NCI-H2227 treated with DMSO at 0.1 percent for 48 hours (cell line): Measurements from ENCODE around the gene SF3B3.

Experiments used
- DNase-seq: peaks from one replicate; lab custom pipeline; 2025; lab: John Stamatoyannopoulos, UW

SF3B3 gene

DNA sequence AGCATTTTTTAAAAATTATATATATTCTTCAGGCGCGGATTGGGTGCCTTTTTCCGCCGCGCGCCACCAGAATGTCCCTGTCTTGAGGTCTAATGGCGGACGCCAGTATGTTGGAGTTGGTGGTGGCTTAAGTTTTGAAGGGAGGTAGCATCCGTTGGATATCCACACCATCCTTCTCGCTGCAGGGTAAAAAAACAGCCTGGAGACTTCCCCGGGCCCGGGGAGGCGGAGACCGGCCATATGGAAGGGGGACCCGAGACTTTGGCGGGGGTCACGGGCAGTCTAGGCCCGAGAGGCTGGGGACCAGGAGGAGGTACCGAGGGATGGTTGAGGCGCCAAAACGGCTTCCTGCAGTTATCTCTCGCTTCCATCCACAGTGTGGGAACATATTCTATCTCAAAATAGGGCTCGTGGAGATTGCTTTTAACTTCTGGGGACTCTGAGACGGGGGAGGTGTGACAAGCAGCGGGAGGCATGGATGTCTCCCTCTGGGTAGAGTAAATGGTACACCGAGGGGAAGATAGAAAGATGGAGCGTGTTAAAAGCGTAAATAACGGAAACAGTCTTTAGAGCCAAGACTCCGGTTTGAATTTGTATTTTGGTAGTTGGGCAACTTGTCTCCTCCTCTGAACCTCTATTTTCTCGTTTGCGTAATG lies at the start of gene SF3B3:
TSS of gene SF3B3 (plus strand) at position 74 of the 656 bp plus-strand sequence. CDS start 2,841 bp downstream, outside the sequence.
- no peak for DNase-seq

DNA sequence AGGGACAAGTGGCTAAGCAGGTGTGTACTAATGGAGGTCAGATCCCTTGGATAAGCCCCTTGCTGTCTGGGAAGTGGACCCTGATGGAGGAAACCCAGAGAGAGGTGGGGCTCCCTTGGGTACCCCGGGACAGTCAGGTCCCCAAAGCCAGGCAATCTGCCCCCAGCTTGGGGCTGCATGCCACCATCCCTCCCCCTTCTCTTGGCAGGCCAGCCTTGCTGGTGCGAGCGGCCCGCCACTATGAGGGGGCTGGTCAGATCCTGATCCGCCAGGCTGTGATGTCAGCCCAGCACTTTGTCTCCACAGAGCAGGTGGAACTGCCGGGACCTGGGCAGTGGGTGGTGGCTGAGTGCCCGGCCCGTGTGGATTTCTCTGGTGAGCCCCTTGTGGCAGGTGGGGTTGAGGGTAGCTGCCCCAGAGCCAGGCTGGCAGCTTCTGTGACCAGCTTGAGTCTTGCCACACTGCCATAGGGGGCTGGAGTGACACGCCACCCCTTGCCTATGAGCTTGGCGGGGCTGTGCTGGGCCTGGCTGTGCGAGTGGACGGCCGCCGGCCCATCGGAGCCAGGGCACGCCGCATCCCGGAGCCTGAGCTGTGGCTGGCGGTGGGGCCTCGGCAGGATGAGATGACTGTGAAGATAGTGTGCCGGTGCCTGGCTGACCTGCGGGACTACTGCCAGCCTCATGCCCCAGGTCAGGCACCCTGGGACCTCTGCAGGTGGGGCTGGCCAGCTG lies 49.1 kb upstream of the SF3B3 start:
- no peak for DNase-seq

DNA sequence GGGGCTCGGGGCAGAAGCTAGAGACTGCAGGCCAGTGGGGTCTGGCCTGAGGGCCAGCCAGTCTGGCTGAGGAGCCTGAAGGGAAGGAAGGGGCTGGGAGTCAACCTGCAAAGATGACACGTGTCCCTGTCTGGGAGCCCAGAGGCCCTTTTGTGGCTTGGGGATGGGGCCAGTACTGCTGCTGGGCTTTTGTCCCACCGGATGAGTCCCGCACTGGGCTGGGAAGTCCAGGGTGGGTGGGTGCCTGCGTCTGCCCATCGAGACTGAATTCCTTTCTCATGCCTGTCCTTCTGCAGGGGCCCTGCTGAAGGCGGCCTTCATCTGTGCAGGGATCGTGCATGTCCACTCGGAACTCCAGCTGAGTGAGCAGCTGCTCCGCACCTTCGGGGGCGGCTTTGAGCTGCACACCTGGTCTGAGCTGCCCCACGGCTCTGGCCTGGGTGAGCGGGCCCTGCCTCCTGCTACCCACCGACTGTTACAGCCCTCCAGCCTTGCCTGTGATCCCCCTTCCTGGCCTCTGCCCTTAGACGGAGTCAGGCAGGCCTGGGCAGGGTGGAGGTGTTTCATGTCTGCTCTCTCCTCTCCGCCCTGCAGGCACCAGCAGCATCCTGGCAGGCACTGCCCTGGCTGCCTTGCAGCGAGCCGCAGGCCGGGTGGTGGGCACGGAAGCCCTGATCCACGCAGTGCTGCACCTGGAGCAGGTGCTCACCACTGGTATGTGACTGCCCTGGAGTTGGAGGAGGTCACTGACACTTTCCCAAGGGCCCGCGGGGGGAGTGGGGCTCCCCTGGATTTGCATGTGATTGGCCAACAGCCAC lies 48.4 kb upstream of the SF3B3 start:
- no peak for DNase-seq

DNA sequence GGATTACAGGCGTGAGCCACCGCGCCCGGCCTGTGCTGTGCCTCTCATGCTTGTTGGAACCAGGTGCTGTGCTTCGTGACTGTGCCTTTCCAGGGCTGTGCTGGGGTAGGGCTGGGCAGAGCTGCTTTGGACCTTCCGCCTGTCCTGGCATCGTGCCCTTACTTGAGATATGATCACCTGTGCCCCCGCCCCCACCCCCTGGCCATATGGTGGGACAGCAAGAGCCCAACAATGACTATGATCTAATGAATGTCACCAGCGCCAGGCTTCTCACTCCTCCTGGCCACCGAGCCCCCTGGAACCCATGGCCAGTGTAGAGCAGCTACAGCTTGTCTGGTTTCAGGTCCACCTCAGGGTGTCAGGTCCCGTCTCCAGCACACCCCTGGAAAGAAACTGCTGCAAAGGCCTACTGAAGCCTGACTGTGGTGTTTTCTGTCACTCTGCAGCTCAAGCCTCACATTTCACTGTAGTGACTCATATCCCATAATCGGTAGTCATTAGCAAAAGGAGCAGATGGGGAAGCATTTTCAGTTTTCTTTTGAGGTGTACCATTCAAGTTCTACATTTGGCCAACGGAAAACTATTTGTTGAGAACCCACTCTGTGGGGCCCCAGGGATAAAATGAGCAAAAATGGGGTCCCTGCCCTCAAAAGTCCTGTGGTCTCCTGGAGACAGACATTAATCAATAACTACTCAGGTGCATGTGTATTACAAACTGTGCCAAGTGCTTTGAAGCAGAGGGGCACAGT lies 47.2 kb upstream of the SF3B3 start:
- DNase-seq, result no peak

DNA sequence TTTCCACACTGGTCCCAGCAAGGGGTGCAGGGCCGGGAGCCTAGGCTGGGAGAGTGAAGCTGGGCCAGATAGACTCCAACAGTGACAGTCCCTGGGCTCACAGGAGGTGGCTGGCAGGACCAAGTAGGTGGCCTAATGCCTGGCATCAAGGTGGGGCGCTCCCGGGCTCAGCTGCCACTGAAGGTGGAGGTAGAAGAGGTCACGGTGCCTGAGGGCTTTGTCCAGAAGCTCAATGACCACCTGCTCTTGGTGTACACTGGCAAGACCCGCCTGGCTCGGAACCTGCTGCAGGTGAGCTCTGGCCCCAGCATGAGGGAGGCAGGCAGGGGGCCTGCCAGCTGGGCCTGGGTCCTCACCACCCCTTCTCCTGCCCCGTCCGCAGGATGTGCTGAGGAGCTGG lies 45.4 kb upstream of the SF3B3 start:
- DNase-seq, result no peak

DNA sequence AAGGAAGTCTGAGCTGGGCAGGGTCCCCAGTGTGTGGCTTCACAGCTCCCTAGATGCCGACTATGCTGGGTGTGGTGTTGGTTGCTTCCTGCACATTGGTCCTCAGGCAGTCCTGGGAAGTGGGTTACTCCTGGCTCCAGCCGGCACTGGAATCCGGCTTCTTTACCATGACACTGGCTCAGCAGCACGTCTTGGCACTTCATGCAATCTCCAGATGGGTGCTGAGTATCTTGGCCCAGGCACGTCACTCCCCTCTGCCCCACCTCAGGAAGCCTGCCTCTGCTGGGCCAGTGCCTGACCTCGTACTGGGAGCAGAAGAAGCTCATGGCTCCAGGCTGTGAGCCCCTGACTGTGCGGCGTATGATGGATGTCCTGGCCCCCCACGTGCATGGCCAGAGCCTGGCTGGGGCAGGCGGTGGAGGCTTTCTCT lies 44.7 kb upstream of the SF3B3 start:
- DNase-seq, result no peak

DNA sequence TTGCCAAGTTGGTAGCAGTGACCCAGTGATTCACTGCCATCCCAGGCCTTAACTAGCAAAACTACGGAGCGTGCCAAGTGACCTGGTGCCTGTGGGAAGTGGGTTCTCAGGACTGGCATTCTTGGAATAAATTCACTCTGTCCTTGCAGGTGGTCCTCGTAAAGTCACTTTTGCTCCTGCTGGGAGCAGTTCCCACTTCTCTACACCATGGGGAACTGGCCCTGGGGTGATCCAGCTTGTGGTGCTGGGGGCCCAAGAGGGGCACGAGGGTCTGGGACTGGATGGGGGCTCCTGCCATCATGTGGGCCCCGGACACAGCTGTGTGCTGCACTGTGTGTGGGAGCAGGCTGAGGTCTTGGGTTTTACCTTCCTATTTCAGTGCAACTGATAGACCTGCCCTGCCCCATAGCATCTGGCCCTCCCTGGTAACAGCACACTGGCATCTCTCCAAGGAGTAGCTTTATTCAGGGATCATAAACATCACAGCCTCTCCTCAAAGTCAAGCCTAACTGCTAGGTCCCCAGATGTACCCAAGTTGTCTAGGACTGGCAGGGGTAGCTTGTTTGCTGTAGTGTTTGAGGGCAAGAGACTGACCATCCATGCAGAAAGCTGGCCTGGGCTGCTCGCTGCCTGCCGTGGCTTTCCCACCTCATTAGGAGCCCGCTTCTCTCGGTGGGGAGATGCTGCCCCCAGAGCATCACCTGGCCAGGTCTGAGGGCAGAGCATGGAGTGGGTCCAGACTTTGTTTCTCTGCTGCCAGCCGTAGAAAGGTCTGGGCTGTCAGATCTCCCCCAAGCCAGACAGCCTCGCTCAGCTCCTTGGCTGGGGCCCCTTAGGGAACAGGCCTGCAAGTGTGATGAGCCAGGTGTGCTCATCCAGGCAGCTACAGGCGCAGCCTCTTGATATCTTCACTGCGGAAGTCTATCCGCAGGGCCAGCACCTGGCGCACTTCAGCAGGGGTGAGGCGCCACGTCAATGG lies 43.2 kb upstream of the SF3B3 start:
- no peak for DNase-seq

DNA sequence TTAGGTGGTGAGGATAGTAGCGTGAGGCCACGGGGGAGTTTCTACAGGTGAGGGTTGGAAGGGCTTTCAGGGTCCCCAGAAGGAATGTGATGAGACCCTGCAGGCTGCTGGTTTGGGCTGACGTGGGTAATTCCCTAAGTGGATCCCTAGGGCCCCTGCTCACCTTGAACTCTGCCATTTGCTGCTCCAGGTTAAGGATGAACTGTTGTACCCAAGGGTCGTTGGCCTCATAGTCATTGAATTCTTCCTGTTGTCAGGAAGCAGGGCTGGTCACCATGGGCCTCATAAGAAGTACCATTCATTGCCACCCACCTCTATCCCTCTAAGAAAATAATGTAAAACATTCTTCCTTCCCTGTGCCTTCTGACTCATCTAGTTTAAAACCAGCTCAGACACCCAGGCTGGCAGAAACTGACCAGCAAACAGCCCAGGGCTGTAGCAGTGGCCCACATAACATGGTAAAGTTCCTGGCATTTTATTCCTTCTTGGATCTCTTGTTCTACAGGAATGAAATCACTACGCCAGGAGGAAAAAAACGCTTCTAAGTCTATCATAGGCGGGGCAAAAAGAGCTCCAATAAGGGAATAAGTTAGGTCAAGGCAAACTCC lies 41.6 kb upstream of the SF3B3 start:
- DNase-seq, result no peak

DNA sequence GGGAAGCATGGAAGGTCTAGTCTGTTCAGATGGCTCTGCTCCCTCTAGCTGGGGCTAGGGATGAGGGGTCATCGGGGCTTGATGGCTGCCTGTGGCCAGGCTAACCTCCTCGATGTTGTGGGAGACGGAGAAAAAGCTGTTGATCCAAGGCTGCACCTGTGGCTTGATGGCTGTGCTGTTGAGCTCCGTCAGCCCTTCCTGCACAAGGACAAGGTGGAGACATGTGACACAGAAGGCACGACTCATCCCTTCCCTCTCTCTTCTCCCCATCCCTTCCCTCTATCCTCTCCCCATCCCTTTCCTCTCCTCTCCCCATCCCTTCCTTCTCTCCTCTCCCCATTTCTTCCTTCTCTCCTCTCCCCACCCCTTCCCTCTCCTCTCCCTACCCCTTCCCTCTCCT lies 41.0 kb upstream of the SF3B3 start:
- no peak for DNase-seq

DNA sequence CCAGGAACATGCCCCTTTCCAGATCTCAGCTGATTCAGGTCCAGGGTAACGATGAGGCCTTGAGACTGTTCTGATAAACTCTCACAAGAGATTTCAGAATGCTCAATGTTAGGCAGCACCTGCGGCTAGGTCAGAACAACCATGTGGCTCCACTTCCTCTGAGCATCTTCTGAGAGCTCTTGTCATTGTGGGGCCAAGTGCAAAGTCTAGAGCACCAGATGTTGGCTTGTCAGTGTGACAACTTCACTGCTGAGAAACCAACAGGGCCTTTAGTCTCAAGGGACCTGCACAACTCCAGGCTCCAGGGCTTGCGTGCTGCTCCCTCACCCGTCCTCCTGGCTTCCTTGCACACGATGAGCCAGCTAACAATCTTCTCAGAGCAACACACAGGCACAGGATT lies 40.2 kb upstream of the SF3B3 start:
- DNase-seq, result no peak

DNA sequence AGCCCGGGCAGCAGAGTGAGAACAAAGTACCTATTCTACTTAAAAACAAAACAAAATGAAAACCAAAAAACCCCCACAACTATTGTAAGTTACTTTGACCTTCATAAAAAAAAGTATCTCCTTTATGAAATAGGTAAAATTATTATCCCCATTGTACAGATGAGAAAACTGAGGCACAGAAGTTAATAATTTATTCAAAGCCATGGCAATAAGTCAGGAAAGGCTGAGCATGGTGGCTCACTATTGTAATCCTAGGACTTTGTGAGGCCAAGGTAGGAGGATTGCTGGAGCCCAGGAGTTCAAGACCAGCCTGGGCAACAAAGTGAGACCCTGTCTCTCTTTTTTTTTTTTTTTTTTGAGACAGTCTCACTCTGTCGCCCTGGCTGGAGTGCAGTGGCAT lies 38.7 kb upstream of the SF3B3 start:
- DNase-seq, result no peak

DNA sequence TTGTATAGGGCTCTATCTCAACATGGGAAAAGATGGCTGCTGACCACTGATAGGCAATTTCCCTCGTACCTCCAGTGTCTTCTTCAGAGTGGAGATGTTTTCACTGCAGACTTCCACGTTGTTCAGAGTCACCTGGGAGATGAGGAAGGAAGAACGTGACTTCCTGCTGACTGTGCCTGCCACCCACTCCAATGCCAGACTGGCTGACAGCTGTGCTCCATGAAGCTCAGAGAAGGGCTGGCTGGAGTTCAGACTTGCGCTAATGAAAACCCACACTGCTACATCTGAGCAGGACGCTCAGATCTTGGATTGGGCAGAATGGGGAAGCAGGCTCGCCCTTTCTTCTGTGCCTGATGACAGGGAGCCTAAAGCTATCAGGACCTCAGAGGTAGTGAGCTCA lies 33.4 kb upstream of the SF3B3 start:
- DNase-seq, result no peak

DNA sequence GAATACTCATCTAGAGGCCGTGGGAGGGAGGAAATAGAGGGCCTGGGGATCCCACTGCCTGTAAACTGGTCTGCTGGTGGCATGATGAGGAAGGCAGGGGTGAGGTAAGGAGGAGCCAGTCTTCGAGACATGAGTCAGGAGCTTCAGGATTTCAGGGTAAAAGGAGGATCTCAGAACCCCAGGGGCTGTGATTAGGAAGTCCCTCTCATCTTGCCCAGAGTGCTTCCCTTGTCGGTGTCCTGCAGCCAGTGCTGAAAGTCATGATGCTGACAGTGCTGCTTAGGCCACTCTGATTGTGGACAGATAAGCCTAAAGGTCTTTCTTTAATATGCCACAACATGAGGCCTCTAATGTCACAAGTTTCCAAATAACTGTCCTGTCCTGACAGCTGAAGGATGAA lies 29.8 kb upstream of the SF3B3 start:
- DNase-seq, result no peak

DNA sequence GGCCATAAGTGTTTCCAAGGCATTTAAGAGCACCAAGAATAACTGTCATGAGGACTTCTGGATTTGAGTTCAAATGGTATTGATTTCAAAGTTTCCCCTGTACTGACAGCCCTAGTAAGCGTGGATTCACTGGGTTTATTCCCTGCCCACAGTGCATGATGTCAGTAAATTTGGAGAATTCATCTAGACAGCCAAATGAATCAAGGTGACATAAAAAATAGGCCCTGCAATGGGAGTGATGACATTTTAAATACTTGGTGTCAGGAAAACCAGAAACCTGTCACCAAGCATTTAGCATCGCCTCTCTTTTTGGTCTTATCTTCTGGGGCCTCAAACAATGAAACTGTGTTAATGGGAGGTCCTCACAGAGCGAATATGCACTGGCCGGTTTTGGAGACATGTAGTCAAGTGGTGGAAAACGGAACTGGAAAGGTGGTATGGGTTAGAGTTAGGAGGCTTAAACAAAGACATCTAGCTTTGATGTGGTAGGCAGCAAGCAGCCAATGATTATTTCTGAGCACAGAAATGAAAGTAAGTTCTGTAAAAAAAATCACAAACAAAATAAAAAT lies 29.3 kb upstream of the SF3B3 start:
- no peak for DNase-seq

DNA sequence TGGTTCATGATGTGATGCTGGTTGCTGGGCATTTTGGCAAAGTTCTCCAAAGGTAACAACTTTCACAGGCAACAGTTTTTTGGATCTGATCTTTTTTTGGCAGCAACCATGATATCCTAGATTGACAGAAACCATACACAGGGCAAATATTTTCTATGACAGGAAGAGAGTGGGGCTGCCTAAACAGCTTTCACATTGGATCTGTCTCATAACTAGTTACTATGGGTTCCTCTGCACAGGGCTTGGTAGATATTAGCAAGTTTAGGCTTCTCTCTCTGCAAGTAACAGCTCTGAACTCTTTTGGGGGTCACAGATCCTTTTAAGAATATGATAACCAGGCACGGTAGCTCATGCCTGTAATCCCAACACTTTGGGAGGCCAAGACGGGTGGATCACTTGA lies 28.8 kb upstream of the SF3B3 start:
- DNase-seq, result no peak

DNA sequence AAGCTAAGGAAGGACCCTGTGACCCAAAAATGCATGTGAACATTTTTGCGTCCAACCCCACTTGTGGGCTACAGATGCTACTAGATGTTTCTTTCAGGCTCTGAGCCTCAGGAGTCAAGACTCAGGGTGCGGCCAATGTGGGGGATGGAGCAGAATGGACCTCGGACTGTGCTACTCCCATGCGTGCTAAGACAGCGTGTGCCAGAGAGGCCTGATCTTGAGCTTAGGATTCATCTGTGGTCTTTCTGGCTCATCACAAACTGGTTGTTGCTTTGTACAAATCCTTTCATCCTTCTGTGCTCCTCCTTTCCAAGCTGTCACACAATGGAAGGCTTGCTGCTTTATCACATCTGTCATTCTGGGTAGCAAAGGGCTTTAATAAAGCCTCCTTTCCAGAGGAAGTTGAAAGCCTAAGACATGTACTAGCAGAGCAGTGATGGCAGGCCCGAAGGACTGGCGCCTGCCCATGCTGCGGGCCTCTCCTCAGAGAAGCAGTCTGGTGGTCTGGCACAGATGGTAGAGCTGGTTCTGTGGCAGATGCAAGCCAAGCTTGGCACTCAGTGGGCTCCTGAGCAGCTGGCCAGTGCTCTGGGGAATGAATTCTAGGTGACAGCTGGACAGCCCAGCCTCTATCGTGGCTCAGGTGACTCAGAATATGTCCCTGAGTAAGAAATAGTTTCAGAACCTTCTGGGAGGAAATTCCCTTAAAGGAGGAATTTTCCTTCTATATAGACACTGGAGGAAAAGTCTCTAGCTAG lies 28.0 kb upstream of the SF3B3 start:
- no peak for DNase-seq

DNA sequence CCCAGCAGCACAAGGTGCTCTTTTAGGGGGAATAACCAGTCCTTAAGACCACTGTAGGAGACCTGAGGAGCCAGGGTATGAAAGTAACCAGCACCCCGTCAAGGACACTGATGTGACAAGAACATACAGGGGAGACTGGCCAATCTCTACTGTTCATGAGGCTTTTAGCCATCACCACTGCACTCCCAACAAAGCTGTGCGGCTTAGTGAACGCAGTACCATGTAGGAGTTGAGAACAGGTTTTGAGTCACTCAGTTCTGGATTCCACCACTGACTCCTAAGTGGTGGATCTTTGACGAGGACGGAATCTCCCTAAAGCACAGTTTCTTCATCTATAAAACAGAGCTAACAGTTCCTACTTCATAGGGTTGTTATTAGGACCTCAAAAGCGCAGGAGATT lies 27.1 kb upstream of the SF3B3 start:
- DNase-seq, result no peak

DNA sequence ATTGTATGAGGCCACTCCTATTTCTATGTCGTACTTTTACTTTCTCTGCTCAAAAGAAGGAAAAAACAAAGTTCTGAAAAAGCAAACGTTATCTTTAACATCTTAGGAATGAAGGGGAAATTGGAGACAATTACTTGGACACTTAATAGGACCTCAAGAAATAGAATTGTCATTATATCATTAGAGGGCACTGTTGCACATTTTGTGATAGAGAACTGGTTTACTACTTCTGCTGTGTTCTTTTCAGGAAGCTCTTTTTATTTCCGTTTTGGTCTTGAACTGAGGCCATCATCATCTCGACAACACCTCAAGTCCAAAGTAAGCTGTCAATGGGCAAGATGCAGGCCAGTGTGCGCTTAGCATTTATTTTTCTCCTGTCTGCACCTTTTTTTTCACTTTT lies 14.9 kb upstream of the SF3B3 start:
- DNase-seq, result no peak

DNA sequence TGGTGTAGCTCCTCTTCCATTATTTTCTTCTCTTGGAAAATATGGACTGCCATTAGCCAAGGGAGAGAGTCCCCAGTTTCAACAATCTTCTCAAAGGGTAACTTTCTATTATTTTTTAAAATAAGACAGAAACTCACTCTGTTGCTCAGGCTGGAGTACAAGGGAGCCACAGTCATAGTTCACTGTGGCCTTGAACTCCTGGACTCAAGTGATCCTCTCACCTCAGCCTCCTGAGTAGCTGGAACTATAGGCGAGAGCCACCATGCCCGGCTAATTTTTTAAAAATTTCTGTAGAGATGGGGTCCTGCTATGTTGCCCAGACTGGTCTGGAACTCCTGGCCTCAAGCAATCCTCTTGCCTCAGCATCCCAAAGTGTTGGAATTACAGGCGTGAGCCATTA lies 13.4 kb upstream of the SF3B3 start:
- no peak for DNase-seq

DNA sequence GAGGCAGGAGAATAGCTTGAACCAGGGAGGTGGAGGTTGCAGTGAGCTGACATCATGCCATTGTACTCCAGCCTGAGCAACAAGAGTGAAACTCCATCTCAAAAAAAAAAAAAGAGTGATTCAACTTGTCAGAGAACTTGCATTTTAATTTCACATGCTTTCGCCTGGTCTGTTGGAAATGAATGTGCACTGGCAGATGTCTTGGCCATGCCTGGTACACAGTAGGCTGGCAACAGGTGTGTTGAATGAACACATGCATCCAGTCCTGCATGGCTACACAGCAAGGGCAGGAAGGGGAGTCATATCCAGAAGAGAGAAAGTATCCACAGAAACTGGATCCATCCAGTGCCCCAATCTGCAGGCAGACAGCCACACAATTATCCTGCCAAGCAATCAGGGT lies 11.8 kb upstream of the SF3B3 start:
- DNase-seq, result no peak
